ENCODE data around the gene HDLBP.

Gene HDLBP

DNA sequence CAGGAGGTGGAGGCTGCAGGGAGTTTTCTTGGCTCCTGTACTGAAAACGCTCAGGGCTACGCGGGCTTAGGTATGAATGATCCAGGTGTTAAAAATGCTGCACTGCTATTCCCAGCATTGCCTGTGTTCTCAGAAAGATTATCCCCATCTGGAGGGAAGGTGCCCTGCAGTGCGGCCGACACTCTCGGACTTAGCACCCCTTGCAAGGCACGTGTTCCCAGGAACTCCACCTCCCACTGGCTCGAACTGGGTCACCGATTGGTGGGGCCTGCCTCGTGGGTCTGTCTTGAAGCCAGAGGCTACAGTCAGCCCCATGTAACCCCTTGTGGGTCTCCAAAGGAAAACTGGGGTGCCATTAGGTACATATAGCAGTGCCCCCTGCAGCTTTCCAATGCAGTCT lies 101.3 kb downstream of the HDLBP start:
- no peak for DNase-seq (ENCODE audit: low read depth in 2 of 2, low spot score in 1 of 2)

DNA sequence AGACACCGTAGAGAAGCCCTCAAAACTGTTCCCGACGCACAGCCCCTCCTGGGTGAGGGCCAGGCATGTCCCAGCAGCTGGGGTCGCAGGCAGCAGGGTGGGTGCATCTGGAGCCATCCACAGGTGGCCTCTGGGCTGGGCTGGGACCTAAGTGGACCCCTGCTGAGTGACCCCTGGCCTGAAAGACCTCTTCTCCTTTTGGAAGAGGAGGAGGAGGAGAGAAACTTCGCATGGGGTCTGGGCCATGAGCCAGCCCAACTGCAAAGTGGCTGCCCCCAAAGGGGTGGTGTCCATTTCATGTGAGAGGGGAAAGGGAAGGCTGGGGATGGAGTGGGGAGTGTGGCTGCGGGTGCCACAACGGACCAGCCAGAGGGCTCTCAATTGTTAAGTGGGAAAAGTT lies 101.9 kb downstream of the HDLBP start:
- DNase-seq (ENCODE audit: low read depth in 2 of 2, low spot score in 1 of 2), result no peak

DNA sequence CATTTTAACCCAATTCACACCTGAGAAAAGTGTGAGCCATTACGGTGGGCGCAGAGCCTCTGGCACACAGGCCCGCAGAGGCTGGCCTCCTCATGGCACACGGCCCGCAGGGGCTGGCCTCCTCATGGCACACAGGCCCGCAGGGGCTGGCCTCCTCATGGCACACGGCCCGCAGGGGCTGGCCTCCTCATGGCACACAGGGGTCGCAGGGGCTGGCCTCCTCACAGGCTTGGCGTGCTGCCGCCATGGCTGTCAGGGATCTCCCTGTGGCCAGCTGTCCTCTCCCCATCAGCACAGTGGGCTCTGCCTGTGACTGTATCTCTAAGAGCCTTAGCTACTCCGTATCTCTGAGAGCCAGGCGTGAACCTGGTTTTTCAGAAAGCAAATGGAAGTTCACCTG lies 102.4 kb downstream of the HDLBP start:
- no peak for DNase-seq (ENCODE audit: low read depth in 2 of 2, low spot score in 1 of 2)

DNA sequence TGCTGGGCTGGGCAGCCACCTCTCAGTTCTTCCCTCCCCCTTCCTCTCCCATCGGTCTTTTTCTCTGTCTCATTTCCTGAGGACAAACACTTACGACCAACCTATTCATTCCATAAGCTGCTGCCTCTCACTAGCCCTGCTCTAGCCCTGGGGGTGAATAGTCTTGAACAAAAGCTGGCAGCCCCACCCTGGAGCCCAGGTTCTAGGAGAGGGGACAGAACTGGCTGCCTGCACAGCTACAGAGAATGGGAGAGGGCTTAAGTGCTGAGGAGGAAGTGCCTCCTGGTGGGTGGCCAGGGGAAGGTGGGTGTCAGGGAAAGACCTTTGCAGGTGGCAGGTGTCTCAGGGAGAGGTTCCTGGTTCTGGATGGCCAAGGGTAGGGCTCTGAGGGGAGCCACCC lies 104.2 kb downstream of the HDLBP start:
- DNase-seq (ENCODE audit: low read depth in 2 of 2, low spot score in 1 of 2), result no peak

DNA sequence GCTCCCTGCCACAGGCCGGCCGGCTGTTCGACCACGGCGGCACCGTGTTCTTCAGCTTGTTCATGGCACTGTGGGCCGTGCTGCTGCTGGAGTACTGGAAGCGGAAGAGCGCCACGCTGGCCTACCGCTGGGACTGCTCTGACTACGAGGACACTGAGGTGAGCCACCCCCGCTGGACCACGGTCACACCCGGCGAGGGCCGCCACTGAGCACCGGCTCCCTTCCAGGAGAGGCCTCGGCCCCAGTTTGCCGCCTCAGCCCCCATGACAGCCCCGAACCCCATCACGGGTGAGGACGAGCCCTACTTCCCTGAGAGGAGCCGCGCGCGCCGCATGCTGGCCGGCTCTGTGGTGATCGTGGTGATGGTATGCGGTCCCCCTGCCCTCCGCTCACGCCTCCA lies 106.2 kb downstream of the HDLBP start:
- DNase-seq (ENCODE audit: low read depth in 2 of 2, low spot score in 1 of 2), result no peak

DNA sequence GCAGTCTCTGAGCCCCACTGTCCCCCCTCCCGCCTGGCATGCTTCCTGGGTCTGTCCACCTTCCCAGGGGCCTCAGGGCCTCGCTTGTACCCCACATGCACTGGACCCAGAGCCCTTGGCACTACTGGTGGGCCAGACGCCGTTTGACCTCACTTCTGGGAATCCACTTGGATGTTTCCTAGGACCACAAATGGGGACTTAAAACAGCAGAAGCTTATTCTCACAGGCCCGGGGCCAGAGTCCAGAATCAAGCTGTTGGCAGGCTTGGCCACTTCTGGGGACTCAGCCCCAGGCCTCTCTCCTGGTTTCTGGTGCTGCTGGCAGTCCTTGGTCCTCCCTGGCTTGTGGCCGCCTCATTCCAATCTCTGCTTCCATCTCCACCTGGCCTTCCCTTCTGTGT lies 107.4 kb downstream of the HDLBP start:
- DNase-seq (ENCODE audit: low read depth in 2 of 2, low spot score in 1 of 2), result no peak

DNA sequence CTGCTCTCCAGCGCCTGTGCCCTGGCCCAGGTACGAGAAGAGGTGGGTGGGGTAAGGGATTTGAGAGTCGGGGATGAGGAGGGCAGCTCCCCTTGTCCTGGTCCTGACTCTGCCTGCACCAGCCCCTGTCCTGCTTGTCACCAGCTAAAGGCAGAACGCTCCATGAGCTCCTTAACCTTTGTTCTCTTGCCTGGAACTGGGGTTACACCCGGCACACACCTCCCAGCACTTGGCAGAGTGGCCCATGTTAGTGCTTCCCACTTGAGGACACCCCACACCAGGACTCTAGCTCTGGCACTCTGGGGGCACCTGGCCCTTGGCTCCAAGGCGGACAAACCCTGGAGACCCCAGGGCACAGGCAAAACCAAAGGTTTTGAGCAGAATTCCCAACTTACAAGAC lies 107.8 kb downstream of the HDLBP start:
- no peak for DNase-seq (ENCODE audit: low read depth in 2 of 2, low spot score in 1 of 2)

DNA sequence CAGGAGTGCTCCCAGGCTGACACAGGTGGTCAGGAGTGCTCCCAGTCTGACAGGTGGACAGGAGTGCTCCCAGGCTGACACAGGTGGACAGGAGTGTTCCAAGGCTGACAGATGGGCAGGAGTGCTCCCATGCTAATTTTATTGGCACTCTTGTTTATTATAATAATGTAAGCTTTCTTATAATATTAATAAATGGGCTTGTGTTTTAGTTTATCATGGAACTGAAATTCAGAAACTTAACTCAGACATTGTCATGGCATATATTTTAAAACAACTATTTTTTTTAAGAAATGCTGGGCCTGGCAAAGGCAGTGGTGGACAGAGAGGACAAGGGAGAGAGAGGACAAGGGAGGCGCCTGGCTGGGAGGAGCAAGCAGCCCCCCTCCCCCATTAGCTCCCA lies 108.3 kb downstream of the HDLBP start:
- no peak for DNase-seq (ENCODE audit: low read depth in 2 of 2, low spot score in 1 of 2)

DNA sequence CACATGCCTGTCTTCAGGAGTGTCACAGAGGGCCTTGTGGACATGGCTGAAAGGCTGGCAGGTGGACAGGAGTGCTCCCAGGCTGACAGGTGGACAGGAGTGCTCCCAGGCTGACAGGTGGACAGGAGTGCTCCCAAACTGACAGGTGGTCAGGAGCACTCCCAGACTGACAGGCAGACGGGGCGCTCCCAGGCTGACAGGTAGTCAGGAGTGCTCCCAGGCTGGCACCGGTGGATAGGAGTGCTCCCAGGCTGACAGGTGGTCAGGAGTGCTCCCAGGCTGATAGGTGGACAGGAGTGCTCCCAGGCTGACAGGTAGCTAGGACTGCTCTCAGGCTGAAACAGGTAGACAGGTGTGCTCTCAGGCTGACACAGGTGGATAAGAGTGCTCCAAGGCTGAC lies 110.4 kb downstream of the HDLBP start:
- DNase-seq (ENCODE audit: low read depth in 2 of 2, low spot score in 1 of 2), result no peak

DNA sequence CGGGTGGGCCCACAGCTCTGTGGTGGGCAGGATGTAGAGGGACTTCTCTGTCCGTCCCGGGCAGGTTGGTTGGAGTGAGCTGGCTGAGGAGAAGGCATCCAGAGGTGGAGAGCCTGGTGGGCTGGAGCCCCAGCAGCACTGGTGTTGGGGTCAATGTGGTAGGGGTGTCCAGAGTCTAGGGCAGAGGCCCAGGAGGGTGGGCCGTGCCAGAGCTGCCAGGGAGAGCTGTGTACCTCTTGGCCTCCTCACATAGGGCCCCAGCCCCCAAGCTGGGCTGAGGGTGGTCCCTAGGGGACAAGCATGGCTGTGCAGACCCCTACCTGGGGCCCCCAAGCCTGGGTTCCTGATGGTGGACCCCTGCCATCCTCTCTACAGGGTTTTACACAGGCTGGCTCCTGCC lies 111.0 kb downstream of the HDLBP start:
- DNase-seq (ENCODE audit: low read depth in 2 of 2, low spot score in 1 of 2), result no peak

DNA sequence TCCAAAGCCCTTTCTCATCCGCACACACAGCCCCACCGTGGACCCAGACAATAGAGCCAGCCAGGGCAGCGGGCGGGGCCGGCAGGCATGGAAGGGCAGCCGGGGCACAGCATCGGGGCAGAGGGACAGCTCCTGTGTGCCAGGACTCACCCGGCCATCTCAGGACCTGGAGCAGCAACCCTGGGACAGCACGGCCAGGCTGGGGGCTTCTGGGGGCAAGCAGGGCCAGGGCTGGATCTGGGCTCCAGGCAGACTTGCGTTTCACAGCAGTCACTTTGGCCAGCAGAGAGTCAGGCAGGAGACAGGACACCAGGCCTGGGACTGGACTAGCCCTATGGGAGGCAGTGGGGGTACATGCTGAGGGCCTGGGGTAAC lies 111.5 kb downstream of the HDLBP start:
- DNase-seq (ENCODE audit: low read depth in 2 of 2, low spot score in 1 of 2), result no peak

DNA sequence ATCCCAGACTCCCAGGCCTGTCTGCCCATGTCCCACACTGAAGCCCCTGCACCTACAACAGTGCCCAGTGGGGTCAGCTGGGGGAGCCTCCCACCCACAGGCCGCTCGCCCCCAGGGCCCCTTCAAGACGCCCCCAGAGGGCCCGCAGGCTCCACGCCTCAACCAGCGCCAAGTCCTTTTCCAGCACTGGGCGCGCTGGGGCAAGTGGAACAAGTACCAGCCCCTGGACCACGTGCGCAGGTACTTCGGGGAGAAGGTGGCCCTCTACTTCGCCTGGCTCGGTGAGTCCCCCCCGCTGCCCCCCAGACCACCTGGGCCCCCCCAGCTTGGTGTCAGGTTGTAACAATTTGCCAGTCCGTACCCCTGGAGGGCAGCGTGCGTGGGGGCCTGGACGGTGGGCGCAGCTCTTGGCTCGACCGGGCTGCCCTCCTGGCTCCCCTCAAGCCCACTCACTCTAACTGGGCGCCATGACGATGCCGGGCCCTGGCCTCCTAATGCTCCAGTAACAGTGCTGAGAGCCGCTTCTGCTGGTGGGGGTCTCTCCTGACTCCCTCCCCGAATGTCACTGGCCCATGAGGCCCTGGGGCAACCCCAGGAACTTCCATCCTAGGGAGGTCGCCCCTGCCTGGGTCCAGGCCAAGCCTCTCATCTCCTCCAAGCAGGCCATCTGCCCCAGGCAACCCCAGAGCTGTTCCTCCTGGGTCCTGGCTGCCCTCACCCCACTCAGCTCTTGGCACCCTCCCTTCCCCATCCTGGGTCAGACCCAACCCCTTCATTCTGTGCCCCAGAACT lies 112.1 kb downstream of the HDLBP start:
- no peak for DNase-seq (ENCODE audit: low read depth in 2 of 2, low spot score in 1 of 2)

DNA sequence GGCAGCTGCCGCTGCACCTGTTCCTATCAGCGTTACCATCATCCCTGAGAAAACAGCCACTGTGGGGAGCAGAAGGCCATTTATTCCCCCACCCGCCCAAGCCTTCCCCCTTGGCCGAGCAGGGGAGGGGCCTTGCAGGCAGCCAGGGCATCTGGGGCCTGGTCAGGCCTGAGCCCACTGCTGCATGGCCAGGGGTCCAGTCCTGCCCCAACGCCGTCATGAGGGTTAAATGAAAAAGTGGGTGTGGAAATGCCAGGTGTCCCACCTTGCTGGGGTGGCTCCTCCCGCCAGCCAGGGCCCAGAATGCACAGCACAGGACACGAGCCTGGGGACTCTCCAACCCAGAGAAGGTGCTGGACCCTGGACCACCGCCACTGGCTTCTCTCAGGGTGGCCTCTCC lies 112.8 kb downstream of the HDLBP start:
- DNase-seq (ENCODE audit: low read depth in 2 of 2, low spot score in 1 of 2), result no peak

DNA sequence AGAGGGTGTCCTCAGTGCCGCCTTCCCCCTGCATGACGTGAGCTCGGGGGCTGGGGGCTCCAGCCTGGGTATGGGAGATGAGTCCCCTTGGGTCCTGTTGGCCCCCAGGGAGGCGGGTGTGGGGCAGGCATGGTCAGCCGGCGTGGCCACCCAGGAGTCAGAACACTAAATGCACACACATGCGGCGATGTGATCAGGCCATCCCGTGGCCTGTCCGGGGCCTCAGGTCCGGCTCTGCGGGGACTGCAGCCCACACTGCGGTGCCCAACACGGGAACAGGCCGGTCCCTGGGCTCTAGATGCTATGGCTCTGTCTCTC lies 113.2 kb downstream of the HDLBP start:
- no peak for DNase-seq (ENCODE audit: low read depth in 2 of 2, low spot score in 1 of 2)

DNA sequence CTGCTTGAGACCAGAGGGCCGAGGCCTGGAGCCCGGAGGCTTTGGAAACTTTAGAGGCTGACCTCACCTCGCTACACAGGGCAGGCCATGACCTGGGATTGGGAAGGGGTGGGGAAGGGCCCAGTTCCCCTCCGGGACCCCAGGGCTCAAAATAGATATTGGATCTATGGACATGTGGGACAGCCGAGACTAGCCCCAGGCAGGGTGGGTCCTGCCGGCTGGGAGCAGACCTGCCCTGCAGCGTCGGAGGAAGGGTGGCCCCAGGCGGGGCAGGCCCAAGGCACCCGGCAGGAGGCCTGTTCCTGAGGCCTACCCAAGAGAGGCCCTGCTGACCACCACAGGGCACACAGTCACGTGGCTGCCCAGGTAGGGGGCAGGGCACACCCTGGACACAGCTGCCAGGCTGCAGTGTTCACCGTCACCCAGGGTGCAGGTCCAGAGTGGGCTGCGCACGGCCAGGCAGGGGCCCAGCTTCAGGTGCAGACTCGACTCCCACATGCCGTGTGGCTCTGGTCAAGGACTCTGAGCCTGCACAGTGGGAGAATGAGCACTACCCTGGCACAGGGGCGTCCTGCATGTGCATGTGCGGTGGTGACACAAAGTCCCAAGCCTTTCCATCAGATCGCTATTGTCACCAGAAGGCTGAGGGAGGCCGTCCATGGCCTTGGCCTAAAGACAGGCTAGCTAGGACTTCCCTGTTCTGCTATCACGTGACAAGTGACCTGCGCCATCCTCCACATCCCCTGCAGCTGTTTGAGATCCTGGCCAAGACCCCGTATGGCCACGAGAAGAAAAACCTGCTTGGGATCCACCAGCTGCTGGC lies 113.8 kb downstream of the HDLBP start:
- no peak for DNase-seq (ENCODE audit: low read depth in 2 of 2, low spot score in 1 of 2)

DNA sequence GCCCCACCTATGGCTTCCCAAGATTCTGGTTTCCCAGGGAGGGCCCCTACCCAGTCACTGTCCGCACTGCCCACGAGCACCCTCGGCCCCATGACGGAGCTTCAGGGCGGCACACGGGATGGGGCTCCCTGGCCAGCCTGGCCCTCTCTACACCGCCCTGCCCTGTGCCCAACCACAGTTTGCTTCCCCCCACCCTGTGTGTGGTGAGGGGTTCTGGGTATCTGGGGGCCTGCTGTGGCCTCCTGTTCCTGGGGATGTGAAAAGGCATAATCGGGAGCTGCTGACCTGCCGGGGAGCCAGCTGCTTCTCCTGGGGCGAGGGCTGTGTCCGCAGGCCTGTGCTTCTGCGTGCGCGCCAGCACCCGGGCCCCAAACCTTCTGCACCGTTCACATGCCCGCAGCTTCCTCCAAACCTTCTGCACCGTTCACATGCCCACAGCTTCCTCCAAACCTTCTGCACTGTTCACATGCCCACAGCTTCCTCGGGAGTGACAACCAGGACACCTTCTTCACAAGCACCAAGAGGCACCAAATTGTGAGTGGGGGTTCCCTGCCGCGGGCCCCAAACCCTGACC lies 114.6 kb downstream of the HDLBP start:
- no peak for DNase-seq (ENCODE audit: low read depth in 2 of 2, low spot score in 1 of 2)

DNA sequence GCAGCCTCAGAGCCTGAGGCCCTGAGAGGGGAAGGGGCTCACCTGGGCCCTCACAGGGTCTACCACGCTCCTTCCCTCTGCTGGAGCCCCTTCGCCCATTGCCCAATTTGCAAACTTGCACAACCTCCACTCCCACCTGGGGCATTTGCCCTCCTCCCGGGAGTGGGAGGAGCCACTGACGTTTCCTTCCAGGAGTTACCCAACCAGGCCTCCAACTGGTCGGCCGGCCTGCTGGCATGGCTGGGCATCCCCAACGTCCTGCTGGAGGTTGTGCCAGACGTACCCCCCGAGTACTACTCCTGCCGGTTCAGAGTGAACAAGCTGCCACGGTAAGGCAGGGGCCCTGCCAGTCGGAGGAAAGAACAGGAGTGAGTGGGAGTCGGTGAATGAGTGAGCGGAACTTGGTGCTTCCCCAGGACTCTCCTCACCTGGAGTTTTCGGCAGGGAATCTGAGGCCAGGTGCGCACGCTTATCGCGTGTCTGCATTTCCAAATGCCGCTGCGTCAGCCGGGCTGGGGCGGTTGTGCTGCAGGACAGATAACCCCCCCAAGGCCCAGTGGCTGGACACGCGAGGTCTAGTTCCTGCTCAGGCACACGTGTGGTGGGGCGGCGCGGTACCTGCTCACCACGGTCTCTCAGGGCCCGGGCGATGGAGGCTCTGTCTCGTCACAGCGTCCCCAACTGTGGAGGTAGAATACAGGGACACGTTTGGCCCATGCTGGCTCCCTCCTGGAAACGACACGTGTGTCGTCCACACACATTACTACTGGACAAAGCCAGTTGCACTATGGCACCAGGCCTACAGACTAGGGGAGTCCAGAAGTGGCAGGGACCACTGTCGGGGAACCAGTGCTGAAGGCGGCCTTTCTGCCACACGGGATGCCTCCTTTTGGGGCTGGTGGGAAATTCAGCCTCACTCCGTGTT lies 115.3 kb downstream of the HDLBP start:
- DNase-seq (ENCODE audit: low read depth in 2 of 2, low spot score in 1 of 2), result no peak

DNA sequence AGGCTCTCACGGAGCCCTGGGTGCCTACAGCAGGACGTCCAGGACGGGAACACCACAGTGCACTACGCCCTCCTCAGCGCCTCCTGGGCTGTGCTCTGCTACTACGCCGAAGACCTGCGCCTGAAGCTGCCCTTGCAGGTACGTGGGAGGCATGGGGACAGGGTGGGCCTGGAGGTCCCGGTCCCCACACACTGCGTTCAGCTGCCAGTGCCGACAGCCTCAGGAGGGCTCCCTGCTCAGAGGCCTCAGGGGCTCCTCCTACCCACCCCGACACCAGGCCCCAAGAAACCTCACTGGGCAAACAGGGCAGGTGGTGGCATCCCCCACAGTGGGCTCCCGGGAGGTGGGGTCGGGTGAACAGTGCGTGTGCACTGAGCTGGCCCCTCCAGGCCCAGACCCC lies 116.2 kb downstream of the HDLBP start:
- DNase-seq (ENCODE audit: low read depth in 2 of 2, low spot score in 1 of 2), result no peak

DNA sequence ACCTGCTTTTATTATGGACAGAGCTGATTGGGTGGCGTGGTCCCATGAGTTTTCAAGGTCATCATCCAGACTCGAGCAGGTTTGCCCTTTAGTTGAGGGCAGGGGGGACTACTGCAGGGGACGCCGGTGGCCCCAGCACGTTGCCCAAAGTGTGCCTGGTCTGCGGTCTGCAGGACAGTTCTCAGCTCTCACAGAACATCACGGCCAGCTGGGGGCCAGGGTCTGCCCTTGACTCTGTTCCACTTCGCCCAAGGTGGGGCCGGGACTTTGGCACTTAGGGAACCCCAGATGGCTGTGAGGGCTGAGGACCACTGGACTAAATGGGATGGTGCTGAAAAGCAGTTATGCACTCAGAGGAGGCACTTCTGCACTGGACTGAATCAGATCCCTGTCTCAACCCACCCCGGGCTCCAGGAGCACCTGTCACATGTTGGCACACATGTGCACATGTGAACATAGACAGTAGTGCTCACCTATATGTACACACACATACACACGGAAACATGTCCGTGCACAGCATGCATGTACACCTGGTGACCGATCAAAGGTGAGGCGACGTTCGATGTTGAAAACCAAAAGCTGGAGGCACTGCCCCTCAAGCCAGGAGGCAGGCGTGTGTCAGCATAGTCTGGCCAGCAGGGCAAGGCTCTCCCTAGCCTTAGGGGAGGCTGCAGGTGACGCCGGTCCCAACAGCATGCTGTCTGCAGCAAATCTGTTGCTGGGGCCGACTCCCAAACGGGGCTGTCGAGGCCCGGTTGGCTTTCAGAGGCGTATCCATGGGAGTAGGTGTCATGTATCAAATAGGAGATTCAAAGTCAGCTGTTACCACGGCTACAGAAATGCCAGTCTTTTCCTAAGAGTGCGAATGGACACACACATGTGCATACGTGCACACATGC lies 116.8 kb downstream of the HDLBP start:
- no peak for DNase-seq (ENCODE audit: low read depth in 2 of 2, low spot score in 1 of 2)

DNA sequence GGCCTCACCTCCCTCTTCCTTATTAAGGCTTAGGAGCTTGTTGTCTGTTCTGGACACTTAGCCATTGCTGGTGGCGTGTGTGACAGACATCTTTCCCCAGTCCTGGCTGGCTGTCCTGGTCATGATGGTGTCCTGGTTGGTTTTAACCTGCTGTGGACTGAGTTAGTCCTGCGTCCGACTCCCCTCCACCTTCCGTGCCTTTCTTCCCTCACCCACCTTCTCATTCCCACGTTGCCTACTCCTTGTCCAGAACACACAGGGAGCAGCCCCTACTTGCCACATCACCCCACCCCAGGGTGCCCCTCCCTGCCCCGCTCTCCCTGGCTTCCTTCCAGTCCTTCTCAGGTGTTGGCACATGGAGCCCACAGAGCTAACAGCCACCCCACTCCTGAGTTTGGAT lies 117.5 kb downstream of the HDLBP start:
- no peak for DNase-seq (ENCODE audit: low read depth in 2 of 2, low spot score in 1 of 2)

Data from stimulated activated CD8-positive, alpha-beta memory T cell treated with anti-CD3 and anti-CD28 coated beads, Interleukin-4, amount 100 ng/mL, for 4 hours (primary cell).